Testis (tissue), 3 donors: ENCODE measurements around the gene GOLGA5. TPM values are rescaled to one million over a fixed set of nuclear protein-coding genes. Genes with fewer than 3 reads are reported as not detected.

ENCODE experiments used
- DNase-seq: peaks from one replicate; pipeline ENCODE4 v3.0.0-alpha.2; 2019
- H3K27ac ChIP-seq, 2 donors: fragments of 200-600 bp; sonication (generic); one replicate each; pipeline ENCODE4 v1.5.1; 2019
- H3K27me3 ChIP-seq: fragments of 200-600 bp; sonication (generic); one replicate; pipeline ENCODE4 v1.5.1; 2019
- H3K36me3 ChIP-seq: fragments of 200-600 bp; sonication (generic); one replicate; pipeline ENCODE4 v1.5.1; 2017; ENCODE audit warnings: low read depth; ENCODE audit errors: missing control alignments
- H3K4me1 ChIP-seq: fragments of 200-600 bp; sonication (generic); one replicate; pipeline ENCODE4 v1.5.1; 2019
- H3K4me3 ChIP-seq, 2 donors: fragments of 200-600 bp; sonication (generic); one replicate each; pipeline ENCODE4 v1.5.1; 2017 to 2019
- H3K9me3 ChIP-seq: fragments of 200-600 bp; sonication (generic); one replicate; pipeline ENCODE4 v1.5.1; 2017
- CTCF ChIP-seq, 3 experiments: fragments of 450-650 bp in 2 of 3; fragments of 200-600 bp in 1 of 3; sonication (generic) in 1 of 3; IDR thresholded peaks; one replicate each; pipeline ENCODE4 v1.5.1; 2016 to 2019; ENCODE audit warnings: antibody characterized with exemption in 3 of 3, mild to moderate bottlenecking in 2 of 3, moderate library complexity in 1 of 3
- POLR2A ChIP-seq: fragments of 450-650 bp; IDR thresholded peaks from one replicate; pipeline ENCODE4 v1.6.1; 2017; ENCODE audit warnings: antibody characterized with exemption, mild to moderate bottlenecking, moderate library complexity
- WGBS, 2 donors: methylation state at CpG; one replicate each; pipeline ENCODE4 v1.1.5; 2018; 5-methylcytosine and 5-hydroxymethylcytosine counted together
- intact Hi-C: fragments of 100-400 bp; cut with DNase I; formaldehyde crosslinking; loops from one replicate; pipeline ENCODE4 v1.15.1; 2023; ENCODE audit warnings: low total_unique reads
- polyA plus RNA-seq: library from polyadenylated mRNA; stranded (reverse); fragments of 350-450 nt; fragmentation: Illumina TruSeq; extraction: RNeasy Lipid Tissue Mini Kit (QIAGEN cat#74804); gene quantifications from one replicate; pipeline ENCODE4 v1.2.3, GENCODE V29; 2014; ENCODE audit warnings: low read depth, low replicate concordance; ENCODE audit not compliant: insufficient read depth
- total RNA-seq, 2 donors: library from RNA; depleted of rRNA; stranded (reverse); fragments of >200 nt; gene quantifications; one replicate each; pipeline ENCODE4 v1.2.3, GENCODE V29; 2016

The GOLGA5 gene
- total and polyA plus RNA-seq, 3 donors from 2014 or later, result 46.8 to 92.0 (median 78.2) TPM

GRCh38 chr14:92794961-92795360 is 856 bp downstream of the GOLGA5 start:
- no peak for DNase-seq
- peak overlapping the region; percentile 75 to 98 for H3K4me3 ChIP-seq
- no peaks in the 10 kb centered on the region for H3K36me3 ChIP-seq
- intact Hi-C loops, result no loop called here
- H3K27ac ChIP-seq, result peak overlapping the region; percentile 84 to 97
- WGBS, 2 donors, result 19 to 36% methylated on average over 6 of the region's 6 CpGs
- no peaks in the 10 kb centered on the region for H3K27me3 ChIP-seq
- TF ChIP-seq CTCF (IDR thresholded peaks at IDR 0.05) (no peak), POLR2A (no peak)
- peaks cover 29% of the 10 kb centered on the region for H3K4me1 ChIP-seq
- H3K9me3 ChIP-seq, result no peaks in the 10 kb centered on the region

- Histone ChIP-seq H3K36me3 (no peaks in the 10 kb centered on the region), H3K4me3 (no peak overlapping the region), H3K27me3 (no peaks in the 10 kb centered on the region), H3K9me3 (no peaks in the 10 kb centered on the region), H3K27ac (no peak overlapping the region), H3K4me1 (peaks cover 41% of the 10 kb centered on the region)
- DNase-seq, result no peak
- WGBS, 2 donors, result 79 to 82% methylated on average over 6 of the region's 6 CpGs
- intact Hi-C loops, result no loop called here
- TF ChIP-seq POLR2A (no peak), CTCF (IDR thresholded peaks at IDR 0.05) (no peak)
Observed at GRCh38 chr14:92797935-92798653, 4.0 kb downstream of the GOLGA5 start.

GRCh38 chr14:92798811-92799210 is 4.7 kb downstream of the GOLGA5 start:
- no peak overlapping the region for H3K4me3 ChIP-seq
- H3K4me1 ChIP-seq, result peaks cover 41% of the 10 kb centered on the region
- WGBS, 2 donors, result 81 to 86% methylated on average over 9 to 10 of the region's 10 CpGs
- intact Hi-C loops, result no loop called here
- no peaks in the 10 kb centered on the region for H3K9me3 ChIP-seq
- no peaks in the 10 kb centered on the region for H3K27me3 ChIP-seq
- DNase-seq, result no peak
- no peak for TF ChIP-seq CTCF (IDR thresholded peaks at IDR 0.05)
- no peak for TF ChIP-seq POLR2A
- H3K27ac ChIP-seq, result no peak overlapping the region
- H3K36me3 ChIP-seq, result no peaks in the 10 kb centered on the region

GRCh38 chr14:92800012-92800411 is 5.9 kb downstream of the GOLGA5 start:
- Histone ChIP-seq H3K9me3 (no peaks in the 10 kb centered on the region), H3K36me3 (no peaks in the 10 kb centered on the region), H3K27me3 (no peaks in the 10 kb centered on the region), H3K4me3 (no peak overlapping the region), H3K4me1 (peaks cover 39% of the 10 kb centered on the region), H3K27ac (peak overlapping the region; percentile 28 to 74)
- intact Hi-C loops, result no loop called here
- no peak for DNase-seq
- TF ChIP-seq POLR2A, result no peak
- TF ChIP-seq CTCF (IDR thresholded peaks at IDR 0.05), result no peak
- 55 to 60% methylated on average over 1 of the region's 1 CpG for WGBS, 2 donors

- DNase-seq, result no peak
- WGBS, 2 donors, result 14 to 26% methylated on average over 3 of the region's 3 CpGs
- Histone ChIP-seq H3K36me3 (no peaks in the 10 kb centered on the region), H3K27ac (peak overlapping the region; percentile 28 to 74), H3K9me3 (no peaks in the 10 kb centered on the region), H3K4me1 (peaks cover 34% of the 10 kb centered on the region), H3K4me3 (no peak overlapping the region), H3K27me3 (no peaks in the 10 kb centered on the region)
- intact Hi-C loops, result no loop called here
- TF ChIP-seq CTCF (IDR thresholded peaks at IDR 0.05), result no peak
Observed at GRCh38 chr14:92800525-92800924, 6.4 kb downstream of the GOLGA5 start.
